ENCODE measurements around the gene BIK.
"Not testable (repeated sequence)": the region's sequence is repeated elsewhere in the genome, so short reads cannot be mapped to it uniquely, and the experiment has no call there.

Gene BIK

GRCh38 chr22:43142880-43143562 is 32.5 kb downstream of the BIK start, which contains the start of gene MCAT:
TSS of gene MCAT (minus strand) at chr22:43143398. CDS start at chr22:43143348, 50 bp downstream.
- DNase-seq, result peak; percentile 57 to 66

- no peak for DNase-seq
Measured at GRCh38 chr22:43144949-43145348, 34.4 kb downstream of the BIK start.

GRCh38 chr22:43145371-43145770 is 34.8 kb downstream of the BIK start:
- not testable (repeated sequence) for DNase-seq

GRCh38 chr22:43146332-43146731 is 35.8 kb downstream of the BIK start:
- DNase-seq, result peak; percentile 55 to 64

- peak; percentile 81 to 91 for DNase-seq
Measured at GRCh38 chr22:43147821-43148220, 37.3 kb downstream of the BIK start.

- no peak for DNase-seq
Measured at GRCh38 chr22:43148581-43148980, 38.0 kb downstream of the BIK start.

- no peak for DNase-seq
Measured at GRCh38 chr22:43150731-43151206, 40.2 kb downstream of the BIK start.

- peak; percentile 21 to 45 for DNase-seq
Measured at GRCh38 chr22:43151251-43152002, 40.9 kb downstream of the BIK start, which contains the start of gene TSPO. TSS of gene TSPO (plus strand) at chr22:43151559. CDS start at chr22:43159239, 7,680 bp downstream.

GRCh38 chr22:43152003-43152356 is 41.4 kb downstream of the BIK start:
- no peak for DNase-seq

- DNase-seq, result peak; percentile 36 to 41
Measured at GRCh38 chr22:43152357-43153071, 42.0 kb downstream of the BIK start.

GRCh38 chr22:43153899-43154298 is 43.3 kb downstream of the BIK start:
- no peak for DNase-seq

- no peak for DNase-seq
Measured at GRCh38 chr22:43154887-43155536, 44.5 kb downstream of the BIK start.

- DNase-seq, result no peak
Measured at GRCh38 chr22:43155789-43156188, 45.2 kb downstream of the BIK start.

GRCh38 chr22:43156413-43156812 is 45.9 kb downstream of the BIK start:
- DNase-seq, result no peak

GRCh38 chr22:43157874-43158546 is 47.5 kb downstream of the BIK start:
- DNase-seq, result no peak

GRCh38 chr22:43158778-43159483 is 48.4 kb downstream of the BIK start:
- DNase-seq, result no peak

GRCh38 chr22:43159484-43160178 is 49.1 kb downstream of the BIK start:
- DNase-seq, result no peak

- DNase-seq, result no peak
Measured at GRCh38 chr22:43160497-43161126, 50.1 kb downstream of the BIK start.

GRCh38 chr22:43162412-43163150 is 52.0 kb downstream of the BIK start:
- no peak for DNase-seq
